COR-L47 (cell line): ENCODE measurements around the gene KCNQ1.
"Not testable (repeated sequence)": the region's sequence is repeated elsewhere in the genome, so short reads cannot be mapped to it uniquely, and the experiment has no call there.

Experiments used
- DNase-seq: peaks from one replicate; lab custom pipeline; 2025; lab: John Stamatoyannopoulos, UW

Gene KCNQ1

GRCh38 chr11:2474059-2474901 lies 29.5 kb downstream of the KCNQ1 start:
- no peak for DNase-seq

- DNase-seq, result no peak
Observed at GRCh38 chr11:2475136-2475918, 30.5 kb downstream of the KCNQ1 start.

- no peak for DNase-seq
Observed at GRCh38 chr11:2477254-2477653, 32.4 kb downstream of the KCNQ1 start.

GRCh38 chr11:2477936-2478335 lies 33.1 kb downstream of the KCNQ1 start:
- DNase-seq, result no peak

GRCh38 chr11:2480067-2480873 lies 35.5 kb downstream of the KCNQ1 start:
- DNase-seq, result not testable (repeated sequence)

GRCh38 chr11:2480874-2481220 lies 36.0 kb downstream of the KCNQ1 start:
- no peak for DNase-seq

GRCh38 chr11:2481253-2481652 lies 36.4 kb downstream of the KCNQ1 start:
- peak; percentile 20 for DNase-seq

- DNase-seq, result no peak
Observed at GRCh38 chr11:2482204-2482603, 37.4 kb downstream of the KCNQ1 start.

GRCh38 chr11:2482745-2483144 lies 37.9 kb downstream of the KCNQ1 start:
- peak; percentile 61 for DNase-seq

GRCh38 chr11:2483426-2483825 lies 38.6 kb downstream of the KCNQ1 start:
- DNase-seq, result peak; percentile 70

GRCh38 chr11:2484576-2485125 lies 39.8 kb downstream of the KCNQ1 start:
- no peak for DNase-seq

GRCh38 chr11:2488004-2488403 lies 43.2 kb downstream of the KCNQ1 start:
- no peak for DNase-seq

- DNase-seq, result no peak
Observed at GRCh38 chr11:2489083-2489482, 44.3 kb downstream of the KCNQ1 start.

GRCh38 chr11:2497951-2498350 lies 53.1 kb downstream of the KCNQ1 start:
- not testable (repeated sequence) for DNase-seq

- DNase-seq, result no peak
Observed at GRCh38 chr11:2498750-2499149, 53.9 kb downstream of the KCNQ1 start.

- DNase-seq, result no peak
Observed at GRCh38 chr11:2507212-2507901, 62.5 kb downstream of the KCNQ1 start.

GRCh38 chr11:2507945-2508749 lies 63.3 kb downstream of the KCNQ1 start:
- DNase-seq, result no peak

GRCh38 chr11:2508793-2509192 lies 64.0 kb downstream of the KCNQ1 start:
- DNase-seq, result no peak

GRCh38 chr11:2509481-2510001 lies 64.7 kb downstream of the KCNQ1 start:
- DNase-seq, result no peak

- peak; percentile 20 for DNase-seq
Observed at GRCh38 chr11:2510626-2511402, 66.0 kb downstream of the KCNQ1 start.
